SK-N-MC (cell line): ENCODE measurements around the gene R3HCC1L.

ENCODE experiments used
- EZH2 ChIP-seq: fragments of 200-600 bp; sonication (generic); IDR thresholded peaks from one replicate; pipeline ENCODE4 v1.6.1; 2017; ENCODE audit warnings: antibody characterized with exemption
- FOXP2 ChIP-seq: optimal IDR thresholded peaks from 2 replicates; pipeline ENCODE3; 2011; ENCODE audit warnings: mild to moderate bottlenecking, moderate library complexity; ENCODE audit not compliant: insufficient read depth; ENCODE audit errors: extremely low read length, control extremely low read depth
- POLR2AphosphoS5 ChIP-seq: IDR thresholded peaks from 2 replicates; pipeline ENCODE4 v1.6.1; 2012; ENCODE audit warnings: mild to moderate bottlenecking, low read depth, low read length, borderline replicate concordance

- TF ChIP-seq POLR2AphosphoS5 = no peak
- TF ChIP-seq EZH2 = no peak
- no peak for TF ChIP-seq FOXP2
Measured at GRCh38 chr10:98085238-98085637, 49.2 kb upstream of the R3HCC1L start.
